Ovary (tissue), 9 donors: ENCODE measurements around the gene NFIA. TPM values are rescaled to one million over a fixed set of nuclear protein-coding genes. Genes with fewer than 3 reads are reported as not detected.
A peak's percentile ranks its signal among the peaks of the same experiment; 100 is the strongest.

Experiments
- DNase-seq, 5 donors: peaks; one replicate each; pipeline ENCODE4 v3.0.0-alpha.2; 2019 to 2020
- H3K27ac ChIP-seq, 2 donors: fragments of 200-600 bp; one replicate each; pipeline versions ENCODE4 v1.5.1 to v1.8.0; 2019 to 2022
- H3K27me3 ChIP-seq: fragments of 200-600 bp; one replicate; pipeline ENCODE4 v1.8.0; 2022
- H3K36me3 ChIP-seq: fragments of 200-600 bp; sonication (generic); one replicate; pipeline ENCODE4 v1.5.1; 2019
- H3K4me1 ChIP-seq: one replicate; pipeline ENCODE4 v1.8.1; 2013; ENCODE audit warnings: mild to moderate bottlenecking, moderate library complexity; ENCODE audit not compliant: insufficient read depth
- H3K4me3 ChIP-seq: fragments of 200-600 bp; sonication (generic); one replicate; pipeline ENCODE4 v1.5.1; 2017
- H3K9me3 ChIP-seq, 2 donors: fragments of 200-600 bp in 1 of 2; sonication (generic) in 1 of 2; one replicate each; pipeline versions ENCODE4 v1.5.1 to v1.8.1; 2013 to 2019; ENCODE audit warnings: mild to moderate bottlenecking in 1 of 2, moderate library complexity in 1 of 2
- EP300 ChIP-seq: sonication (generic); formaldehyde crosslinking; IDR thresholded peaks from one replicate; pipeline ENCODE4 v1.6.1; 2017; ENCODE audit warnings: antibody characterized with exemption
- POLR2A ChIP-seq: fragments of 450-650 bp; IDR thresholded peaks from one replicate; pipeline ENCODE4 v1.6.1; 2017; ENCODE audit warnings: antibody characterized with exemption, mild to moderate bottlenecking, moderate library complexity
- WGBS, 3 donors: extraction: QIAGEN DNeasy Blood & Tissue Kit in 1 of 3; methylation state at CpG; one replicate each; pipeline versions ENCODE4 v1.1.5 to v1.1.7; 2013 to 2017; 5-methylcytosine and 5-hydroxymethylcytosine counted together
- intact Hi-C, 4 donors: fragments of 100-400 bp; cut with DNase I; formaldehyde crosslinking; loops; one replicate each; pipeline versions ENCODE4 v1.11.0 to v1.15.1; 2022 to 2023
- polyA plus RNA-seq, 2 donors: library from polyadenylated mRNA; stranded (reverse); fragments of 200-250 nt in 1 of 2; fragments of 350-450 nt in 1 of 2; fragmentation: Illumina TruSeq in 1 of 2; extraction: RNeasy Lipid Tissue Mini Kit (QIAGEN cat#74804) in 1 of 2; gene quantifications; one replicate each; pipeline ENCODE4 v1.2.3, GENCODE V29; 2013 to 2014
- total RNA-seq, 7 donors: library from RNA; depleted of rRNA in 2 of 7; stranded (reverse); fragments of >200 nt in 2 of 7; fragmentation: NEBNext Ultra II Directional in 3 of 7; extraction: Animal tissue kit (Norgen Biotek cat#: 25700) in 3 of 7; gene quantifications; one replicate each; pipeline versions ENCODE4 v1.1.0 to v1.2.4, GENCODE V29; 2016 to 2023
- TF ChIP-seq, protein P1 (sequence below), 3 donors: fragments of 450-650 bp in 2 of 3; fragments of 200-600 bp in 1 of 3; IDR thresholded peaks; one replicate each; pipeline versions ENCODE4 v1.5.1 to v1.8.0; 2016 to 2022; ENCODE audit warnings: antibody characterized with exemption in 3 of 3, mild to moderate bottlenecking in 1 of 3
- donor health status: DM: no; HTN: no; CAD: no; lungs with moderate emphysema.
- donor health status: DM: no; HTN: no; CAD: no.
- donor health status: Bipolar disorder and iron deficiency.
- donor health status: DM: yes; HTN: yes; CAD: no.
- donor health status: DM: no; HTN: no; CAD: no.
- donor health status: DM: yes; HTN: yes; CAD: no.

The NFIA gene
- total and polyA plus RNA-seq, 9 donors, result 11.8 to 115 (median 80.9) TPM

DNA sequence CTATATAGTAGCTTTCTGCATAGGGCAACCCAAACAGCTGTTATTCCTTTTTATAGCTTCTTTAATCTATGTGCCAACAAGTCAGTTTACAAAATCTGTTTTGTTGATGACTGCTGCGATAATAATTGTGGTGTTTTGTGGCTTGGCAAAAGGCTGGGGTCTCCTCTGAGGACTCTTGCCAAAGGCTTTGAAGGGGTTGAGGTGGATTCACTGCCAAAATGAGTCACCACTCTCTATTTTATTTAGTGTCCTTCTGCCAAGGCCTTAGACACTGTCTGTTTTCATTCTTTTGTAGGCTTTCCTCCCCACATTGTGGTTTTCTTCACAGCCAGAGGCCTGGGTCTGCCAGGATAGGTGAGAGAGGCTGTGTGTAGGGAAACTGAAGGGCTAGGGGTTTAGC is 161.8 kb downstream of the NFIA start:
- peak overlapping the region in 1 of 2 donors; percentile 41 for H3K27ac ChIP-seq
- peaks cover 6% of the 10 kb centered on the region for H3K4me1 ChIP-seq
- no peak overlapping the region for H3K4me3 ChIP-seq
- no peaks in the 10 kb centered on the region for H3K36me3 ChIP-seq
- DNase-seq, result peak in 1 of 5 donors; percentile 37
- H3K9me3 ChIP-seq, result no peaks in the 10 kb centered on the region
- TF ChIP-seq, protein P1, sequence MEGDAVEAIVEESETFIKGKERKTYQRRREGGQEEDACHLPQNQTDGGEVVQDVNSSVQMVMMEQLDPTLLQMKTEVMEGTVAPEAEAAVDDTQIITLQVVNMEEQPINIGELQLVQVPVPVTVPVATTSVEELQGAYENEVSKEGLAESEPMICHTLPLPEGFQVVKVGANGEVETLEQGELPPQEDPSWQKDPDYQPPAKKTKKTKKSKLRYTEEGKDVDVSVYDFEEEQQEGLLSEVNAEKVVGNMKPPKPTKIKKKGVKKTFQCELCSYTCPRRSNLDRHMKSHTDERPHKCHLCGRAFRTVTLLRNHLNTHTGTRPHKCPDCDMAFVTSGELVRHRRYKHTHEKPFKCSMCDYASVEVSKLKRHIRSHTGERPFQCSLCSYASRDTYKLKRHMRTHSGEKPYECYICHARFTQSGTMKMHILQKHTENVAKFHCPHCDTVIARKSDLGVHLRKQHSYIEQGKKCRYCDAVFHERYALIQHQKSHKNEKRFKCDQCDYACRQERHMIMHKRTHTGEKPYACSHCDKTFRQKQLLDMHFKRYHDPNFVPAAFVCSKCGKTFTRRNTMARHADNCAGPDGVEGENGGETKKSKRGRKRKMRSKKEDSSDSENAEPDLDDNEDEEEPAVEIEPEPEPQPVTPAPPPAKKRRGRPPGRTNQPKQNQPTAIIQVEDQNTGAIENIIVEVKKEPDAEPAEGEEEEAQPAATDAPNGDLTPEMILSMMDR (IDR thresholded peaks at IDR 0.05), result no peak
- no peak for TF ChIP-seq EP300
- TF ChIP-seq POLR2A, result no peak
- 2 to 7% (median 3%) methylated on average over 1 of the region's 1 CpG for WGBS, 3 donors
- no peaks in the 10 kb centered on the region for H3K27me3 ChIP-seq
- intact Hi-C loops, result no loop called here

DNA sequence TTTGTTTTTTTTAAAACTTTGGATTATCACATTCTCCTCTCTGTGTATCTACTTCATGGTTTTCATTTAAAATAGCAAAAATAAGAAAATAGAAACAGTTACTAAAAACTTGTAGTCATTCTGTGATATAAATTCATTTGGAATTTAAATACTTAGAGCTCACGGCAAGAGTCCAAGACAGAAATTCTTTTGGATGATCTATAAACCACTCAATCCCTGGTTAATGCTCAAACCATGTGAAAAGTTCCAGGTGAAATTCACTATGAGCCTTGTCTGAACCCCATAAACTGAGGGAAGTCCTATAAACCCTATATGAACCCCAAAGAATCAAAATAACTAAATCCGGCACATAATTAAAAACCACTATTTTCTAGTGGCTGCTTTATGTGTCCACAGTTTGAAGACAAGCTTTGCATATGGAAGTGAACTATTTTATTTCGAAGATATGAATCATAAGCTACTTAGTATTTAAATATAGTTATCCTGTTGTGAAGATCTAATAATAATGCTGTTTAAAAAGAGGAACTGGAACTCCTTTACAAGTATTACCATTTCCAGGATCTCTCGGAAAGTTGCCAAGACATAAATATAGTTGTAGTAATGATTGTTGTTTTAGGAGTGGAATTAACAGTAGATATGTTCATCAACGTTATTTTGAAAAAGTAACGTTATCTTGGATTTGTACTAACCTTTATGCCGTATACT is 163.5 kb downstream of the NFIA start:
- H3K27me3 ChIP-seq, result no peaks in the 10 kb centered on the region
- H3K27ac ChIP-seq, result no peak overlapping the region
- intact Hi-C loops, result no loop called here
- no peak for TF ChIP-seq EP300
- no peak for TF ChIP-seq POLR2A
- H3K36me3 ChIP-seq, result no peaks in the 10 kb centered on the region
- no peak for DNase-seq
- H3K4me1 ChIP-seq, result peaks cover 10% of the 10 kb centered on the region
- WGBS, 3 donors, result 86 to 95% (median 94%) methylated on average over 7 of the region's 7 CpGs
- H3K4me3 ChIP-seq, result no peak overlapping the region
- H3K9me3 ChIP-seq, result no peaks in the 10 kb centered on the region

DNA sequence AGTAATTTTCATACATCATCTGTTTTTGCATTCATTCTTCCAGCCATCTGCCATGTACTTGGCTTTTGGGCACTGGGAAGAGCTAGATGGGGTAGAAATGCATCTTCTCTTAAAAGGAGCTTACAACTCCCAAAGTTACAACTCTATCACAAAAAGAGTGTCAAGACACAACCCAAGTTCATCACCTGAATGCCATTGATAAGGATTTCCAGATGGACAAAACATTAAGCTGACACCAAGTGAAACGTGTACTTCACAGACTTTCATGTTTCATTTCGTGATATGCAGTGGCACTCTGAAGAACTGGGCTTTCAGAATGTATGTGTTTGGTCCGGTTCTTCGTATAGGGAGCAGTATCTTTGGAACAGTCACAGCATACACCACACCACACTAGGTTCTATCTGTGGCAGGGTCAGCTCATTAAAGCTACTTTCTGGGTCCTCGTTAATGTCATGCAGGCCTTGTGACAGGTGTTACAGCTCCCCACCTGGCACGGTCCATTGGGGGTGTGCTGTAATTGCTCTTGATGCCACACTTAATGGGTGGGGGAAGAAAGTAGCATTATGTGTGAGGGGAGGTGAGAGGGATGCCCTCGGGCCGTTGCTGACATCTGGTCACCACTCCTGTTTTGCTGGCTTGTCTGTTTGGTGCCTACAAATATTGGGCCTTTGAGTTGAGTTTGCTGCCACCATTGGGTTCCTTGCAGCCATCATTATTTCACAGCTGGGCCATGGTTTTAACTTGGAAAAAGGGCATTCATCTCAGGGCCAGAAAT is 164.9 kb downstream of the NFIA start:
- no peak for DNase-seq
- no peak for TF ChIP-seq POLR2A
- no peak for TF ChIP-seq EP300
- TF ChIP-seq, protein P1 (IDR thresholded peaks at IDR 0.05), result no peak
- intact Hi-C loops, result no loop called here
- 91 to 98% (median 97%) methylated on average over 8 of the region's 8 CpGs for WGBS, 3 donors
- no peak overlapping the region for H3K27ac ChIP-seq
- H3K36me3 ChIP-seq, result no peaks in the 10 kb centered on the region
- peaks cover 7% of the 10 kb centered on the region for H3K4me1 ChIP-seq
- no peaks in the 10 kb centered on the region for H3K9me3 ChIP-seq
- H3K27me3 ChIP-seq, result no peaks in the 10 kb centered on the region
- H3K4me3 ChIP-seq, result no peak overlapping the region

DNA sequence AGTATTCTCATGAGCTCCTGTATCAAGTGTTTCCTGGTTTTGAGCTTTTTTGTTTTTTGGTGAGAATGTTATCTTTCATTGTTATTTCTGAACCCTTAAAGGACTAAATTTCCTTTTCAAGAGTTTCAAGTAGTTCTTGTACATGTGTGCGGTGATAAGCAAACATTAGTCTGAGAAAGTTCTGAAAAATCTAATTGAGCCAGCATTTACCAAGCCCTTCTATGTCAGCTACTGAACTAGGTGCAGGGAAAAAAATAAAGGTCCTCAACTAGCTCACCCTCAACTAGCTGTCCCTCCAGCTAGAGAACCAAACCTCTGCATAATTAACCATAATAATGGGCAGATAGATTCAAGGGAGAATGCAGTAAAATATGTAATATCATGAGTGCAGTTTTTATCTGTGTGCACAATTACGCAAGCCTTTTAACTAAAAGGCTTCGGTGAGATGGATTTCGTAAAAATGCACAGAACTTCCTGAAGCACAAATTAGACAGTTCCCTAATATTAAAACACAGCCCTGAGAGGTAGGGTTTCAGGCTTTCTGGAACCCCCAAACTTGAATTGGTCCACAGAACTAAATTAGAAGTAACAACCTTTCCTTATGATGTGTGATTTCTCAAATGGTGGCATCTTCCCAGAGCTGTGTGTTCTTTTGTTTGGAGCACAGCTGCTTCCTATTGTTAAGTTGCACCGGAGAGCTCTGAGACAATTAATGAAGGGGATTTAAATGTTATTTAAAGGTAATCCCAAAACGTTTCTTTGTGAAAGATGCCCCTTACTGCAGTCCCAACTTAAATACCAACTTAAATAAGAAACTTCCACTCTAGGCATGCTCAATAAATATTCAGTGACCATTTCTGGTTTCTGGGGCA is 165.8 kb downstream of the NFIA start:
- Histone ChIP-seq H3K4me3 (no peak overlapping the region), H3K27me3 (no peaks in the 10 kb centered on the region), H3K4me1 (peaks cover 11% of the 10 kb centered on the region), H3K36me3 (no peaks in the 10 kb centered on the region), H3K27ac (no peak overlapping the region), H3K9me3 (no peaks in the 10 kb centered on the region)
- intact Hi-C loops, result no loop called here
- WGBS, 3 donors, result 64 to 74% (median 69%) methylated on average over 6 of the region's 6 CpGs
- TF ChIP-seq EP300 (no peak), POLR2A (no peak)
- TF ChIP-seq, protein P1 (IDR thresholded peaks at IDR 0.05), result no peak
- DNase-seq, result no peak
